HepG2 (cell line): ENCODE results near the gene SMAD6. TPM values are rescaled to one million over a fixed set of nuclear protein-coding genes. Genes with fewer than 3 reads are reported as not detected.

Experiments used
- HNRNPL ChIP-seq: fragments of 200-400 bp; formaldehyde crosslinking; IDR thresholded peaks from 2 replicates; pipeline ENCODE4 v1.6.1; 2017; ENCODE audit warnings: mild to moderate bottlenecking, low read depth, low read length
- IRX3 ChIP-seq: sonication (generic); formaldehyde crosslinking; IDR thresholded peaks from 2 replicates; pipeline ENCODE4 v1.8.1; 2023; ENCODE audit warnings: mild to moderate bottlenecking, low read depth, missing genetic modification reagents, borderline replicate concordance
- KDM4B ChIP-seq: sonication (generic); formaldehyde crosslinking; IDR thresholded peaks from 2 replicates; pipeline ENCODE4 v1.4.0; 2020; ENCODE audit warnings: missing genetic modification reagents
- KLF9 ChIP-seq: IDR thresholded peaks from 2 replicates; pipeline ENCODE4 v1.6.1; 2016; ENCODE audit warnings: low read depth
- KMT2B ChIP-seq: IDR thresholded peaks from 2 replicates; pipeline ENCODE4 v1.6.1; 2016; ENCODE audit warnings: missing genetic modification reagents, missing compliant biosample characterization
- MED1 ChIP-seq: sonication (generic); formaldehyde crosslinking; IDR thresholded peaks from 2 replicates; pipeline ENCODE4 v1.4.0; 2020; ENCODE audit warnings: missing genetic modification reagents
- RAD21 ChIP-seq: fragments of 450-650 bp; formaldehyde crosslinking; IDR thresholded peaks from 2 replicates; pipeline ENCODE4 v1.5.0; 2020; ENCODE audit warnings: mild to moderate bottlenecking
- SALL2 ChIP-seq: sonication (generic); formaldehyde crosslinking; IDR thresholded peaks from 2 replicates; pipeline ENCODE4 v1.8.1; 2023; ENCODE audit warnings: mild to moderate bottlenecking, missing genetic modification reagents, inconsistent platforms
- SMARCE1 ChIP-seq: fragments of 450-650 bp; IDR thresholded peaks from 2 replicates; pipeline ENCODE4 v1.6.1; 2017; ENCODE audit warnings: borderline replicate concordance
- ZBTB42 ChIP-seq: sonication (generic); formaldehyde crosslinking; IDR thresholded peaks from 2 replicates; pipeline ENCODE4 v1.5.0; 2020; ENCODE audit warnings: mild to moderate bottlenecking, missing genetic modification reagents
- ZKSCAN5 ChIP-seq: sonication (generic); formaldehyde crosslinking; IDR thresholded peaks from 2 replicates; pipeline ENCODE4 v1.5.1; 2020; ENCODE audit warnings: mild to moderate bottlenecking, missing genetic modification reagents
- ZNF292 ChIP-seq: sonication (generic); formaldehyde crosslinking; IDR thresholded peaks from 2 replicates; pipeline ENCODE4 v1.8.1; 2022; ENCODE audit warnings: mild to moderate bottlenecking, low read depth, missing genetic modification reagents, borderline replicate concordance
- ZNF773 ChIP-seq: sonication (generic); formaldehyde crosslinking; IDR thresholded peaks from 2 replicates; pipeline ENCODE4 v1.4.0; 2020; ENCODE audit warnings: missing genetic modification reagents, borderline replicate concordance
- ZNF777 ChIP-seq: sonication (generic); formaldehyde crosslinking; IDR thresholded peaks from 2 replicates; pipeline ENCODE4 v1.4.0; 2020; ENCODE audit warnings: missing genetic modification reagents
- ZNF850 ChIP-seq: sonication (generic); formaldehyde crosslinking; conservative IDR thresholded peaks from 2 replicates; pipeline ENCODE4 v1.9.0; 2021; ENCODE audit warnings: mild to moderate bottlenecking, missing genetic modification reagents
- ZNF879 ChIP-seq: sonication (generic); formaldehyde crosslinking; IDR thresholded peaks from 2 replicates; pipeline ENCODE4 v1.8.1; 2023; ENCODE audit warnings: missing genetic modification reagents
- polyA plus RNA-seq, 8 experiments: library from polyadenylated mRNA; depleted of rRNA in 3 of 8; stranded (reverse) in 7 of 8; unstranded in 1 of 8; fragments of >200 nt; fragmentation: Illumina TruSeq in 4 of 8; extraction: Trizol in 4 of 8; gene quantifications; 2 replicates each; pipeline versions ENCODE4 v1.2.1 to v1.2.3, GENCODE V29; 2011 to 2016; ENCODE audit warnings: low read depth in 4 of 8, missing spikeins in 1 of 8, mixed read lengths in 1 of 8; ENCODE audit not compliant: insufficient read depth in 1 of 8
- total RNA-seq, 5 experiments: library from RNA; depleted of rRNA; stranded (reverse); fragments of >200 nt; fragmentation: Illumina TruSeq; extraction: Trizol; gene quantifications; 2 replicates each; pipeline ENCODE4 v1.2.3, GENCODE V29; 2016; ENCODE audit warnings: low read depth in 1 of 5
- TF ChIP-seq, protein P1 (sequence below): sonication (generic); formaldehyde crosslinking; IDR thresholded peaks from 2 replicates; pipeline ENCODE4 v1.5.1; 2020; ENCODE audit warnings: mild to moderate bottlenecking, moderate library complexity, missing genetic modification reagents
- TF ChIP-seq, protein P2 (sequence below): sonication (generic); formaldehyde crosslinking; IDR thresholded peaks from 2 replicates; pipeline ENCODE4 v1.8.0; 2022; ENCODE audit warnings: mild to moderate bottlenecking, missing genetic modification reagents; ENCODE audit not compliant: insufficient replicate concordance
- TF ChIP-seq, protein P3 (sequence below): IDR thresholded peaks from 2 replicates; pipeline ENCODE4 v1.4.0; 2020; ENCODE audit warnings: mild to moderate bottlenecking, missing genetic modification reagents
- TF ChIP-seq, protein P4 (sequence below): sonication (generic); formaldehyde crosslinking; IDR thresholded peaks from 2 replicates; pipeline ENCODE4 v1.5.1; 2020; ENCODE audit warnings: missing genetic modification reagents, mild to moderate bottlenecking, borderline replicate concordance

The SMAD6 gene
- total and polyA plus RNA-seq, 2 of the 13 experiments (the other 11 are each of a cell fraction or from before 2014, with no cell fraction given): 3.3 to 4.4 TPM

DNA sequence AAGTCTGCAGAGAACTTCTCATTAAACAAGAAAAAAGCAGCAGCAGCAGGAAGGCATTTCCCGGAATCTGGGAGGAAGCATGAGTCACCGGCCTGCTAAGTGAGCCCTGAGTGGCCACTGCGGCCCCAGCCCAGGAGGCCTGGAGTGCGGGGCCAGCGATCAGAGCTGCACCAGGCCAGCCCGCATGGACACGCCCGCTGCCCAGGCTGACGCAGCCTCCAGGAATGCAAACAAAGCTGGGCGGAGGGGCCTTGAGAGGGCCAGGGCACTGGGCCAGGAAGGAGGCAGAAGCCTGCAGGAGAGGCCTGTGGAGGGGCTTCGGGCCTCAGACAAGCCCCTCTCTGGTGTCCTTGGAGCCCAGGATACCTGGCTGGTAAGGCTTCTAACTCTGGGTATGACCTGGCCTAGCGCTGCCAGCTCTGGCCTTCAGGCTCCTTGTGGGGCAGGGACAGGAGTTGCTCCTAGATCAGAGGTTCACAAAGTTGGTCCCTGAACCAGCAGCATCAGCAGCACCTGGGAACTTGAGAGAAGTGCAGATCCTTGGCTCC, 101.2 kb downstream of the SMAD6 start (continued):
- TF ChIP-seq, protein P1, sequence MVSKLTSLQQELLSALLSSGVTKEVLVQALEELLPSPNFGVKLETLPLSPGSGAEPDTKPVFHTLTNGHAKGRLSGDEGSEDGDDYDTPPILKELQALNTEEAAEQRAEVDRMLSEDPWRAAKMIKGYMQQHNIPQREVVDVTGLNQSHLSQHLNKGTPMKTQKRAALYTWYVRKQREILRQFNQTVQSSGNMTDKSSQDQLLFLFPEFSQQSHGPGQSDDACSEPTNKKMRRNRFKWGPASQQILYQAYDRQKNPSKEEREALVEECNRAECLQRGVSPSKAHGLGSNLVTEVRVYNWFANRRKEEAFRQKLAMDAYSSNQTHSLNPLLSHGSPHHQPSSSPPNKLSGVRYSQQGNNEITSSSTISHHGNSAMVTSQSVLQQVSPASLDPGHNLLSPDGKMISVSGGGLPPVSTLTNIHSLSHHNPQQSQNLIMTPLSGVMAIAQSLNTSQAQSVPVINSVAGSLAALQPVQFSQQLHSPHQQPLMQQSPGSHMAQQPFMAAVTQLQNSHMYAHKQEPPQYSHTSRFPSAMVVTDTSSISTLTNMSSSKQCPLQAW (CRISPR knock-in tag): peak; percentile 94
- TF ChIP-seq, protein P2, sequence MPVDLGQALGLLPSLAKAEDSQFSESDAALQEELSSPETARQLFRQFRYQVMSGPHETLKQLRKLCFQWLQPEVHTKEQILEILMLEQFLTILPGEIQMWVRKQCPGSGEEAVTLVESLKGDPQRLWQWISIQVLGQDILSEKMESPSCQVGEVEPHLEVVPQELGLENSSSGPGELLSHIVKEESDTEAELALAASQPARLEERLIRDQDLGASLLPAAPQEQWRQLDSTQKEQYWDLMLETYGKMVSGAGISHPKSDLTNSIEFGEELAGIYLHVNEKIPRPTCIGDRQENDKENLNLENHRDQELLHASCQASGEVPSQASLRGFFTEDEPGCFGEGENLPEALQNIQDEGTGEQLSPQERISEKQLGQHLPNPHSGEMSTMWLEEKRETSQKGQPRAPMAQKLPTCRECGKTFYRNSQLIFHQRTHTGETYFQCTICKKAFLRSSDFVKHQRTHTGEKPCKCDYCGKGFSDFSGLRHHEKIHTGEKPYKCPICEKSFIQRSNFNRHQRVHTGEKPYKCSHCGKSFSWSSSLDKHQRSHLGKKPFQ (CRISPR knock-in tag): no peak
- TF ChIP-seq ZBTB42 (CRISPR knock-in tag) (no peak), ZNF292 (peak; percentile 86), SMARCE1 (no peak), MED1 (peak; percentile 77), SALL2 (CRISPR knock-in tag) (0 out of 2 replicates have a peak, but pooled peaks have one; percentile 73), ZNF850 (CRISPR knock-in tag) (no peak), KMT2B (CRISPR knock-in tag) (no peak), KLF9 (CRISPR knock-in tag) (0 out of 2 replicates have a peak, but pooled peaks have one; percentile 45), HNRNPL (0 out of 2 replicates have a peak, but pooled peaks have one; percentile 62), ZNF879 (CRISPR knock-in tag) (no peak), ZNF777 (CRISPR knock-in tag) (no peak), KDM4B (CRISPR knock-in tag) (peak; percentile 73; the same call in 1 of the 2 replicates), ZNF773 (CRISPR knock-in tag) (no peak), ZKSCAN5 (CRISPR knock-in tag) (no peak), RAD21 (CRISPR knock-in tag) (peak; percentile 19; the same call in 1 of the 2 replicates), IRX3 (no peak)
- TF ChIP-seq, protein P3, sequence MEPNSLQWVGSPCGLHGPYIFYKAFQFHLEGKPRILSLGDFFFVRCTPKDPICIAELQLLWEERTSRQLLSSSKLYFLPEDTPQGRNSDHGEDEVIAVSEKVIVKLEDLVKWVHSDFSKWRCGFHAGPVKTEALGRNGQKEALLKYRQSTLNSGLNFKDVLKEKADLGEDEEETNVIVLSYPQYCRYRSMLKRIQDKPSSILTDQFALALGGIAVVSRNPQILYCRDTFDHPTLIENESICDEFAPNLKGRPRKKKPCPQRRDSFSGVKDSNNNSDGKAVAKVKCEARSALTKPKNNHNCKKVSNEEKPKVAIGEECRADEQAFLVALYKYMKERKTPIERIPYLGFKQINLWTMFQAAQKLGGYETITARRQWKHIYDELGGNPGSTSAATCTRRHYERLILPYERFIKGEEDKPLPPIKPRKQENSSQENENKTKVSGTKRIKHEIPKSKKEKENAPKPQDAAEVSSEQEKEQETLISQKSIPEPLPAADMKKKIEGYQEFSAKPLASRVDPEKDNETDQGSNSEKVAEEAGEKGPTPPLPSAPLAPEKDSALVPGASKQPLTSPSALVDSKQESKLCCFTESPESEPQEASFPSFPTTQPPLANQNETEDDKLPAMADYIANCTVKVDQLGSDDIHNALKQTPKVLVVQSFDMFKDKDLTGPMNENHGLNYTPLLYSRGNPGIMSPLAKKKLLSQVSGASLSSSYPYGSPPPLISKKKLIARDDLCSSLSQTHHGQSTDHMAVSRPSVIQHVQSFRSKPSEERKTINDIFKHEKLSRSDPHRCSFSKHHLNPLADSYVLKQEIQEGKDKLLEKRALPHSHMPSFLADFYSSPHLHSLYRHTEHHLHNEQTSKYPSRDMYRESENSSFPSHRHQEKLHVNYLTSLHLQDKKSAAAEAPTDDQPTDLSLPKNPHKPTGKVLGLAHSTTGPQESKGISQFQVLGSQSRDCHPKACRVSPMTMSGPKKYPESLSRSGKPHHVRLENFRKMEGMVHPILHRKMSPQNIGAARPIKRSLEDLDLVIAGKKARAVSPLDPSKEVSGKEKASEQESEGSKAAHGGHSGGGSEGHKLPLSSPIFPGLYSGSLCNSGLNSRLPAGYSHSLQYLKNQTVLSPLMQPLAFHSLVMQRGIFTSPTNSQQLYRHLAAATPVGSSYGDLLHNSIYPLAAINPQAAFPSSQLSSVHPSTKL (CRISPR knock-in tag): peak; percentile 90; the same call in 1 of the 2 replicates
- TF ChIP-seq, protein P4, sequence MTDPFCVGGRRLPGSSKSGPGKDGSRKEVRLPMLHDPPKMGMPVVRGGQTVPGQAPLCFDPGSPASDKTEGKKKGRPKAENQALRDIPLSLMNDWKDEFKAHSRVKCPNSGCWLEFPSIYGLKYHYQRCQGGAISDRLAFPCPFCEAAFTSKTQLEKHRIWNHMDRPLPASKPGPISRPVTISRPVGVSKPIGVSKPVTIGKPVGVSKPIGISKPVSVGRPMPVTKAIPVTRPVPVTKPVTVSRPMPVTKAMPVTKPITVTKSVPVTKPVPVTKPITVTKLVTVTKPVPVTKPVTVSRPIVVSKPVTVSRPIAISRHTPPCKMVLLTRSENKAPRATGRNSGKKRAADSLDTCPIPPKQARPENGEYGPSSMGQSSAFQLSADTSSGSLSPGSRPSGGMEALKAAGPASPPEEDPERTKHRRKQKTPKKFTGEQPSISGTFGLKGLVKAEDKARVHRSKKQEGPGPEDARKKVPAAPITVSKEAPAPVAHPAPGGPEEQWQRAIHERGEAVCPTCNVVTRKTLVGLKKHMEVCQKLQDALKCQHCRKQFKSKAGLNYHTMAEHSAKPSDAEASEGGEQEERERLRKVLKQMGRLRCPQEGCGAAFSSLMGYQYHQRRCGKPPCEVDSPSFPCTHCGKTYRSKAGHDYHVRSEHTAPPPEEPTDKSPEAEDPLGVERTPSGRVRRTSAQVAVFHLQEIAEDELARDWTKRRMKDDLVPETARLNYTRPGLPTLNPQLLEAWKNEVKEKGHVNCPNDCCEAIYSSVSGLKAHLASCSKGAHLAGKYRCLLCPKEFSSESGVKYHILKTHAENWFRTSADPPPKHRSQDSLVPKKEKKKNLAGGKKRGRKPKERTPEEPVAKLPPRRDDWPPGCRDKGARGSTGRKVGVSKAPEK (CRISPR knock-in tag): no peak
